Activated CD8-positive, alpha-beta T cell treated with anti-CD3 and anti-CD28 coated beads for 36 hours (primary cell): Measurements from ENCODE around the gene PRR29. TPM values are rescaled to one million over a fixed set of nuclear protein-coding genes. Genes with fewer than 3 reads are reported as not detected.

Source experiments
- ATAC-seq: fragments of 200-7000 bp; cut with Tn5 transposase; one replicate; pipeline ENCODE4 v1.10.0; 2021; ENCODE audit warnings: mild to moderate bottlenecking, moderate library complexity
- CTCF ChIA-PET: fragments of 350-600 bp; sonication (Branson Sonifier 250); formaldehyde crosslinking; loops from one replicate; lab custom pipeline; 2021; ENCODE audit warnings: antibody characterized with exemption; lab: Charles Lee
- POLR2A ChIA-PET: fragments of 350-600 bp; sonication (Branson Sonifier 250); formaldehyde crosslinking; loops from one replicate; lab custom pipeline; 2021; ENCODE audit warnings: antibody characterized with exemption; lab: Charles Lee
- DNase-seq: peaks from one replicate; pipeline ENCODE4 v3.0.0-alpha.2; 2020
- H3K27ac Mint-ChIP-seq: one replicate; pipeline ENCODE4 v1.8.0; 2021; ENCODE audit warnings: mild to moderate bottlenecking, mixed read lengths
- H3K27me3 Mint-ChIP-seq: one replicate; pipeline ENCODE4 v1.8.0; 2021; ENCODE audit warnings: mixed read lengths
- H3K36me3 Mint-ChIP-seq: one replicate; pipeline ENCODE4 v1.8.0; 2021; ENCODE audit warnings: low read depth, mixed read lengths
- H3K4me1 Mint-ChIP-seq: one replicate; pipeline ENCODE4 v1.8.0; 2021; ENCODE audit warnings: low read depth, mixed read lengths
- H3K4me3 Mint-ChIP-seq: one replicate; pipeline ENCODE4 v1.8.0; 2021; ENCODE audit warnings: mild to moderate bottlenecking, moderate library complexity, mixed read lengths
- H3K9me3 Mint-ChIP-seq: one replicate; pipeline ENCODE4 v1.8.0; 2021; ENCODE audit warnings: mixed read lengths
- intact Hi-C: fragments of 100-400 bp; cut with micrococcal nuclease; formaldehyde crosslinking; loops from one replicate; pipeline ENCODE4 v1.10.0; 2022
- total RNA-seq, 2 experiments: library from RNA; stranded (reverse); gene quantifications; one replicate each; pipeline ENCODE4 v1.2.3, GENCODE V29; 2021
- TF ChIP-seq, protein P1 (sequence below): fragments of 200-600 bp; IDR thresholded peaks from one replicate; pipeline ENCODE4 v1.8.0; 2022; ENCODE audit warnings: antibody characterized with exemption, mild to moderate bottlenecking

PRR29 gene
- total RNA-seq, 2 experiments from 2014 or later = 0.74 to 2.5 TPM

- no peaks in the 10 kb centered on the region for H3K9me3 Mint-ChIP-seq
- H3K4me1 Mint-ChIP-seq = peaks cover 17% of the 10 kb centered on the region
- TF ChIP-seq, protein P1, sequence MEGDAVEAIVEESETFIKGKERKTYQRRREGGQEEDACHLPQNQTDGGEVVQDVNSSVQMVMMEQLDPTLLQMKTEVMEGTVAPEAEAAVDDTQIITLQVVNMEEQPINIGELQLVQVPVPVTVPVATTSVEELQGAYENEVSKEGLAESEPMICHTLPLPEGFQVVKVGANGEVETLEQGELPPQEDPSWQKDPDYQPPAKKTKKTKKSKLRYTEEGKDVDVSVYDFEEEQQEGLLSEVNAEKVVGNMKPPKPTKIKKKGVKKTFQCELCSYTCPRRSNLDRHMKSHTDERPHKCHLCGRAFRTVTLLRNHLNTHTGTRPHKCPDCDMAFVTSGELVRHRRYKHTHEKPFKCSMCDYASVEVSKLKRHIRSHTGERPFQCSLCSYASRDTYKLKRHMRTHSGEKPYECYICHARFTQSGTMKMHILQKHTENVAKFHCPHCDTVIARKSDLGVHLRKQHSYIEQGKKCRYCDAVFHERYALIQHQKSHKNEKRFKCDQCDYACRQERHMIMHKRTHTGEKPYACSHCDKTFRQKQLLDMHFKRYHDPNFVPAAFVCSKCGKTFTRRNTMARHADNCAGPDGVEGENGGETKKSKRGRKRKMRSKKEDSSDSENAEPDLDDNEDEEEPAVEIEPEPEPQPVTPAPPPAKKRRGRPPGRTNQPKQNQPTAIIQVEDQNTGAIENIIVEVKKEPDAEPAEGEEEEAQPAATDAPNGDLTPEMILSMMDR = no peak
- no peak overlapping the region for H3K4me3 Mint-ChIP-seq
- H3K27me3 Mint-ChIP-seq = no peaks in the 10 kb centered on the region
- CTCF ChIA-PET = interaction anchor here (0.8 to 7.2 kb wide), 10 partner anchors 8 to 179 kb away, joined by 3 to 47 read pairs (median 8); partner anchors contain the start of genes CD79B, CSHL1 and GH1
- intact Hi-C loops = no loop called here
- peak; percentile 77 for DNase-seq
- peak overlapping the region; percentile 79 for H3K27ac Mint-ChIP-seq
- POLR2A ChIA-PET = interaction anchor here (0.8 to 2.2 kb wide), 4 partner anchors 14 to 71 kb away, joined by 3 to 6 read pairs (median 4); partner anchors contain the start of gene ICAM2
- peak; percentile 83 for ATAC-seq
- H3K36me3 Mint-ChIP-seq = no peaks in the 10 kb centered on the region
Observed at GRCh38 chr17:63954402-63955063, 43.6 kb upstream of the PRR29 start.

DNA sequence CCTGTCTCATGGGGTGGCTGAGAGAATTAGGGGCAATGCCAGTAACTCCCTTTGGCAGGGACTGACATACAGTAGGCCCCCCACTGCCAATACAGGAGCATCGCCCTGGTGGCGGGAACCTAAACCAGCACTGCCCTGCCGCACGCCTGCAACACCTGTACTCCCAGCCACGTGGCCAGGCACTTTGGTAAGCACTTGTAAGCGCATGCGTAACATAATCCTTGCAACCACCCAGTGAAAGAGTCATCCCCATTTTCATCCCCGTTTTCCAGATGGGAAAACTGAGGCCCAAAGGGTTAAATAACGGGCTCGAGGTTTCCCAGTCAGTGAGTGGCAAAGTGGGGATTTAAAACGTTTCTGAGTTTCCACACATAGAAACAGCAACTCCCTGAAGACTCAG, 42.9 kb upstream of the PRR29 start:
- H3K4me3 Mint-ChIP-seq = no peak overlapping the region
- intact Hi-C loops = no loop called here
- ChIA-PET CTCF (interaction anchor here (1.1 to 7.2 kb wide), 8 partner anchors 8 to 178 kb away, joined by 3 to 47 read pairs (median 8); partner anchors contain the start of genes CD79B and GH1), POLR2A (interaction anchor here (1.1 to 1.4 kb wide), 3 partner anchors 10 to 65 kb away, joined by 4 to 5 read pairs (median 4); partner anchors contain the start of gene ICAM2)
- H3K36me3 Mint-ChIP-seq = no peaks in the 10 kb centered on the region
- no peaks in the 10 kb centered on the region for H3K27me3 Mint-ChIP-seq
- ATAC-seq (no peak), DNase-seq (no peak)
- no peaks in the 10 kb centered on the region for H3K9me3 Mint-ChIP-seq
- H3K27ac Mint-ChIP-seq = peak overlapping the region; percentile 79
- peaks cover 17% of the 10 kb centered on the region for H3K4me1 Mint-ChIP-seq
- TF ChIP-seq, protein P1 = peak; percentile 0

DNA sequence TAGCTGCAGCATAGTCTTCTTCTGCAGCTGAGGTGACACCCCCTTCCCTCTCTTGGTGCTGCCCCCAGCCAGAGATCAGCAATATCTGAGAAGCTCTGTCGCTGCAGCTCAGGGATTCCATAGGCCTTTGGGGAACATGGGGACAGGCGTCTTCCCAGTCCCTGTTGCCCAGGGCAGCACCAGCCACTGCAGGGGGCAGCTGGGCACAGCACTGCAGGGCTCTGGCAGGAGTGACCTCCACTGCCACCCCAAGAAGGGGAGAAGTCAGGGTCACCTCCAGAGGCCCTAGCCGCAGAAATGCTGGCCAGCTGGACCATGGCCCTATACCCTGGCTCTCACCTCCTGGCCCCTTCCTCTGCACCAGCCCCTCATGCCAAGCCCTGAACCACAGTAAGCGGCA, 42.4 kb upstream of the PRR29 start:
- Mint-ChIP-seq H3K27ac (no peak overlapping the region), H3K4me3 (no peak overlapping the region), H3K9me3 (no peaks in the 10 kb centered on the region), H3K36me3 (no peaks in the 10 kb centered on the region), H3K27me3 (no peaks in the 10 kb centered on the region), H3K4me1 (peaks cover 17% of the 10 kb centered on the region)
- CTCF ChIA-PET = interaction anchor here (2.2 to 4.5 kb wide), 2 partner anchors 9 to 30 kb away, joined by 5 to 35 read pairs; no protein-coding TSS in a partner anchor
- intact Hi-C loops = no loop called here
- no peak for ATAC-seq
- no peak for DNase-seq
- TF ChIP-seq, protein P1 = no peak
- POLR2A ChIA-PET = interaction anchor here (1.1 to 1.4 kb wide), 2 partner anchors 10 to 65 kb away, joined by 4 to 5 read pairs; partner anchors contain the start of gene ICAM2

- H3K36me3 Mint-ChIP-seq = no peaks in the 10 kb centered on the region
- no peaks in the 10 kb centered on the region for H3K9me3 Mint-ChIP-seq
- no peak overlapping the region for H3K4me3 Mint-ChIP-seq
- no peak for ATAC-seq
- TF ChIP-seq, protein P1 = no peak
- intact Hi-C loops = no loop called here
- ChIA-PET POLR2A (interaction anchor here (1.1 to 1.4 kb wide), 2 partner anchors 9 to 64 kb away, joined by 4 to 5 read pairs; partner anchors contain the start of gene ICAM2), CTCF (interaction anchor here (1.5 to 4.5 kb wide), 4 partner anchors 10 to 69 kb away, joined by 3 to 35 read pairs (median 6); partner anchors contain the start of gene GH1)
- H3K27me3 Mint-ChIP-seq = no peaks in the 10 kb centered on the region
- no peak overlapping the region for H3K27ac Mint-ChIP-seq
- no peak for DNase-seq
- H3K4me1 Mint-ChIP-seq = peaks cover 18% of the 10 kb centered on the region
Observed at GRCh38 chr17:63956296-63956920, 41.7 kb upstream of the PRR29 start.
